GM19025 (cell line): ENCODE measurements around the gene CXorf65.
A peak's percentile ranks its signal among the peaks of the same experiment; 100 is the strongest.

Experiments
- ATAC-seq: cut with Tn5 transposase; IDR thresholded peaks from one replicate; pipeline ENCODE4 v1.9.1; 2021; ENCODE audit warnings: mild to moderate bottlenecking, low read depth, moderate library complexity; ENCODE audit not compliant: unreplicated experiment

CXorf65 gene

DNA sequence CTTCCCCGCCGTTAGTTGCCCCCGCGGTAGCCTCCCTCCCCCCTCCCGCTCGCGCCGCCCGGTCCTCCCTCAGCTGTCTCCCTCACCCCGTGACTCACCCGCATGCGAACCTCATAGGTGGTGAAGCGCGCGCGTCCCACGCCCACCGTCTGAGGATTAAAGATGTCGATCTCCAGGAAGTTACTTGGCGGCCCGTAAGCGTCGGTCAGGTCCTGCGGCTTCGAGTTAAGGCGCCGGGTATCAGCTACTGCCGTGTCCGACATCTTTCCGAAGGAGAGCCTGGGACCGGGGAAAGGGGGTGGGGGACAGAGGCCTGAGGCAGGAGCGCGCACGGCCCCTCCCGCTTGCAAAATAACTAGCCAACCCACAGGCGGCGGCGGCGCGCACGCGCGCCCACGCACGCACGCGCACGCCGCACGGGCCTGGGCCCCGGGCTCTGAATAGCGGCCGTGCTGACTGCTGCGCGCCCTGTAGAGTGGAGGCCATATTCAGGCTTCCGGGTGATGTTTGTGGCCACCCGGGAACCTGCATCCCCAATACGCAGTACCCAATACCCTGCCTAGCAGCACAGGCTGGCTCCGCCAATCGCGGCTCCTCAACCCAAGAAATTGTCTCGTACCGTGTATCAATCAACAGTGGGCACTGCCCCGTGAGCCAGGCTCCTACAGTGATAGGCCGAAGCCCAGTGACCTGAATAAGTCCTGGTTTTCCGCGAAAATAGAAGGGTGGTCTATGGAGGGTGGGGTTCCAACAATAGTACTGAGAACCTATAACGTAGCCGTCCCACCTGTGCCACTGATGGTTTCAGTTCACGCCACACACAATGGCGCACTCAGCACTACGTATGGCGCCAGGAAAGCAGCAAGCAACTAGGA is 38.3 kb downstream of the CXorf65 start, which contains the start of gene SNX12:
Gene SNX12, minus strand, starts transcription at position 291 of the 875 bp plus-strand sequence. Its CDS starts 28 bp downstream, at position 263.
- peak; percentile 96 for ATAC-seq

DNA sequence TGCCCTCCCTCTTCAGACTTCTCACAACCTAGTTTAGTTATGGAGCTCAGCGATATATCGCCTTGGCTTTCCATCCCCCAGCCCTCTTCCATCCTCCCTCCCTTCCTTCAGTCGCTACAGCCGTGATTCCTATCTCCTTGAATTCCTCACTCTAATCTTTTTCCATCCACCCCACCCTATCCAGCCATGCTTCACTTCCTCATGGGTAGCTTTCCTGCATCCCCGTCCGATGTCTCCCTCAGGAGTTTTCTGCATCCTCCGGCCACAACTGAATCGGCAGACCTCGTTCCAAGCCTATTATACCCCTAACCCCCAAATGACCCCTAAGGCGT is 38.9 kb downstream of the CXorf65 start:
- ATAC-seq = no peak

DNA sequence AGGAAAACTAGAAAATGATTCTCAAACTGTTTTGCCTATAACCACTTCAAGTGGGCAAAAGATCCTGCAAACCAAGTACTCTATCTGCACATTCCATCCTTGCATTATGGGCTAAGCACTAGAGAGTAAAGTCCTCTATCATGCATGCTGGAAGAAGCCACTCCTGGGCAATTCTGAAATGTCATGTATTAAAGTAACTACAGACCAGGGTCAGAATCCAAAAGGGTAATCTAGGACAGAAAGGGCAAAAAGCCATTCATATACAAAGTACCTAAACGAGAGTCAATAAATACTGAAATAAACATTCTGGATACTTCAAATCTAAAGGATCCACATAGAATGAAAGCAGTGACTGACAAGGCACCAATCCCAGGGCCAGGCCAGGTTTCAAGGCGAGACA is 39.5 kb downstream of the CXorf65 start:
- no peak for ATAC-seq

DNA sequence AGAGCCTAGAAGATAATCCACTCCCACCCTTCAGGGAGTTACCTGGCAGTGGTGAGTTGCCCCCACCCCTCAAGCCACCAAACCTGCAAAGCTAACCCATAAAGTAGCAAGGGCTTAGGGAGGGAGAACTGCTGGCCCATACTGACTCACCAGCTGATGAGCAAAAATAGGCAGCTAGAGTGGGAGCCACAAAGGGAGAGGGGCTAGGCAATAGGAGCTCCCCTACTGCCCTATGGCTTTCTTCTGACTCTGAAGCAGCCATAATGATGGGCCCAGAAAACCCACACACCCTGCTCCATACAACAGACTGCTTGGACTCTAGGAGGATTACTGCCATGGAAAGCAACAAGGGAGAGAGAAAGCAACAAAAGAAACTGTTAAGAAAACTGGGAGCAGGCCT is 46.4 kb downstream of the CXorf65 start:
- no peak for ATAC-seq

GRCh38 chrX:71057848-71058530 is 48.6 kb downstream of the CXorf65 start:
- ATAC-seq = no peak

DNA sequence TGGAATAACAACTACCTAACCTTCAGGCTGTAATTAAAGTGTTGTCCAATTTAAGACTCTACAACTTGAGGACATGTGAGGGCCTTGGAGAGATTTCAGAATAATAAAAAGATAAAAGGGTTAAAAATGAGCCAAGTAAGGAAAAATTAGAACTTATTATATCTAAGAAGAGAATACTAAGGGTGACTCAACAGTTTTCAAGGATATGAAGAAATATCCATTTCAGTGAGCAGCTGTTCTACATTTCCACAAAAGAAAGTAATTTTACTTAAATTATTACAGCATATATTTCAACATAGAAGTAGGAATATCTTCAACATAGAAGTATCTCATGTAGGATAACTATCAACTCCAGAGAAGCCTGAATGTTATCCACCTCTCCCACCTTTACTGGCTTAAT is 49.7 kb downstream of the CXorf65 start:
- no peak for ATAC-seq
